HL-60/S4 treated with phorbol 12-myristate 13-acetate at 8.2 ng/mL for 4 days and 3 days (cell line): ENCODE data around the gene PKMYT1.
"Not testable (repeated sequence)": the region's sequence is repeated elsewhere in the genome, so short reads cannot be mapped to it uniquely, and the experiment has no call there.

Experiments used
- in situ Hi-C: fragments of 300-500 bp; cut with MboI; formaldehyde crosslinking; loops from 2 replicates; pipeline ENCODE4 v1.15.0; 2022; ENCODE audit warnings: low sequenced_read_pairs

PKMYT1 gene

DNA sequence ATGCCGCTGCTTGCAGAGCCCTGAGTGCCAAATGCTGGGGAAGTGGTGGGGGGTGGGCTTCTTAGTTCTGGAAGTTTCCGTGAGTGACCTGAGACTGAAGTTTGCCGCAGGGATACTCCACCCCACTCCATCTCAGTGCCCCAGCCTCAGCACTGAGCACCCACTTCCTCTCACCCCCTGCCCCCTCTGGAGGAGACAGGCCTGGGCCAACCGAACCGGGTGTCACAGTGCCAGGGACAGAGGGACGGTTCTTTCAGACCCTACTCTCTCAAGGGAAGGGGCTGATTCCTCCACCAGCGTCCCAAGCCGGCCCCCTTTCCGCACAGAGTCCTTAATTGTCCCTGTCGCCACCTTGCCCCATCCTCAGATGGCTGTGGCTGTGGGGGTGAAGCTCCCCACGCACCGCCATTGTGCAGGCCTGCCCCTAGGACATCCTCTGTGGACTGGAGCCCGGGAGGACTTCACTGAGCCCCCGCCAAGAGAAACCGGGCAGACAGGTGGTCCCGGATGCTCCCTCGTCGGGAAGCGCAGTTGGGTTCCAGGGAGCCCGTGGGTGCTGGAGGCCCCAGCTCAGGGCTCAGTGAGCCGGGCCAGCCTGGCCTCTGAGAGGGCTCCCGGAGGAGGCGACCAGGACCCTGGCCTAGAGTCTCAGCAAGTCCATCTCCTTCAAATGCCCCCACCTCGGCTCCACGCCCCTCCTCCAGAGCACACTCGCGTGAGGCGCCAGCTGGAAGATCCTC, 17.7 kb downstream of the PKMYT1 start:
- in situ Hi-C loops = no loop called here

DNA sequence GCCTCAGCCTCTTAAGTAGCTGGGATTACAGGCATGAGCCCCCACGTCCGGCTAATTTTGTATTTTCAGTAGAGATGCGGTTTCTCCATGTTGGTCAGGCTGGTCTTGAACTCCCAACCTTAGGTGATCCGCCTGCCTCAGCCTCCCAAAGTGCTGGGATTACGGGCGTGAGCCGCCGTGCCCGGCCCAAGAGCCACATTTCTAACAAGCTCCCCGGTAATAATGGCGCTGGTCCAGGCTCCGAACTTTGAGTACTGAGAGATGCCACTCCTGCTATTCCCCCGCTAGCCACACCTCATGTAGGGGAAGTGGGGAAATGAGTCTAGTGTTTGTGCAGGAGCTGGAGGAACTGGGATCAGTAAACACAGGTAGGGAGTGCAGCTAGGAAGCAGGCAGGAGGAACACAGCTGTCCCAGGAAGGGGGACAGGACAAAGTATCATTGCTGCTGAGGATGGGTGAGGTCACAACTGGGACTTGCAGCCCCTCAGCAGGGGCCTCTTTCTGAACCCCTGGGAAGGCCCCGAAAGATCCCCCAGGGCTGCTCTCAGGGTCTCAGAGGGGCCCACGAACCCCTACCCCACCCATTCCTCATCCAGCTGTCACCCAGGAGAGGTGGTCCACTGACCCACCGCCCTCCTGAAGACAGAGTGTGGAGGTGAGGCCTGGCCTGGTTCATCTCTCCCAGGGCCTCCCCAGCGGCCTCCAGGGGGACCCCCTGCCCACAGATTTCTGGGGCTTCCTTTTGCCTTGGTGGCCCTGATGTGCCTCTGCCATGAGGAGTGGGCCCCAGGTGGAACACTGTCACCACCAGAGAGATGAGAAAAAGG, 19.8 kb downstream of the PKMYT1 start:
- in situ Hi-C loops = no loop called here

DNA sequence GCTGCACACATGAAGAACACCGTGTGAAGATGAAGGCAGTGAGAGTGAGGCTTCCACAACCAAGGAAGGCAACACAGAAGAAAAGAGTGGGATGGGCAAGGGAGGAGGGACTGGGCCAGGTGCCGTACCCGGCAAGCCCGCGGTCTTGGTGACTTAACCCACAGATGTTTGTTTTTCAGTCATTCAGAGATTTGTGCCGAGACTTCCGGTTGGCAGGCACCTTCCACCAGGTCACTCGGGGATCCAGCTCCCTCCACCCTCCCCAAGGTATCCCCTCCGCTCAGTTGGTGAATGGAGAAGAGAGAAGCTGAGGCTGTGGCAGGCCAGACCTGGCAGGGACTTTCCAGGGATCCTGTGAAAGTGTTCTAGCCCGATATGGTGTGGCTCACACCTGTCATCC, 21.0 kb downstream of the PKMYT1 start:
- in situ Hi-C loops = no loop called here

DNA sequence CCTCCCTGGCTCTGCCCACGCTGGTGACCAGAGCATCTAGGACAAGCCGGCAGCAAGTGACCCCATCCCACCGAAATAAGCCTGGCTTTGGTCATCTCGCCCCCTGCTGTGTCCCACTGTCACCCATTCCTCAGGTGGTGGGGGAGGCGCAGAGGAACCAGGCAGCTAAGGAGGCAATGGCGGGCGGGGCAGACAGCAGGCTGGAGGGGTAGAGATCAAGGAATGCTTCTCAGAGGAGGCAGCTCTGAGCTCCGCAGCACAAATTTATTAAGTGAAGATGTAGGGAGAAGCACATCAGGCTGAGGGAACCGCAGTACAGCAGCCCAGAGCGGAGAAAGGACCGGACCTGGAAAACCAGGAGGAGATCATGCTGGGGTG, 23.7 kb downstream of the PKMYT1 start:
- in situ Hi-C loops = no loop called here

DNA sequence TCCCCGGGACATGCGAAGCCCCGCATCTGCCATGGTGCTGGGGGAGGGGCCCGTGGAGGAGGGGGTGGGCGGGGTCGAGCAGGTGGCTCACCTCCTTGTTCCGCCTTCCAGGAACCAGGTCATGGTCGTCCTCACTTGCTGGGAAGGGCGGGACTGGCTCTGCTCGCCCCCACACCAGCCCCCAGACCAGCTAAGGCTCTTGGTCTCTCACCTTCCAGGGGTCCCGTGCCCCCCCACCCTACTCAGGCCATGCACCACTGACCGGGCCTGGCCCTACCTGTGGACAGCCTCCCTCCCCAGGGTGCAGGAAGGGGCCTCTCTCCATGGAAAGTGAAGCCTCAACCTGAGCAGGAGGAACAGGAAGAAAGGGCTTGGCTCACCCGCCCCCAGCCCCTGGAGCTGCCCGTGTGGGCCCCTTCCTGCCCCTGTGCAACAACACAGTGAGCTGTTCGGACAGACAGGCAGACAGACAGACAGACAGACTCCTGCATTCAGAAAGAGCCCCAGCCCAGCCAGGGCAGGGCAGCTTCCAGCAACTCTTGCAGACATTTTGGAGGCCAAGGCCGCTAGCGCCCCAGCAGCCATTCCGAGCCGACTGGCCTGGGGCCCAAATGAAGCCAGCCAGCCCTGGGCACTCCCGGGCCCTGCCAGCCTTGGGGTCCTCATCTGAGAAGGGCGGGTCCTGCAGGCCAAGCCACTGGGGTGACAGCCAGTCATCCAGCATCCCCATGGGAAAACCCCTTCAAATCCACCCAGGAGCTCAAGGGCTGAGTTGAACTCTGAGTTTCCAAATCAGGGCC, 24.3 kb downstream of the PKMYT1 start:
- in situ Hi-C loops = no loop called here

DNA sequence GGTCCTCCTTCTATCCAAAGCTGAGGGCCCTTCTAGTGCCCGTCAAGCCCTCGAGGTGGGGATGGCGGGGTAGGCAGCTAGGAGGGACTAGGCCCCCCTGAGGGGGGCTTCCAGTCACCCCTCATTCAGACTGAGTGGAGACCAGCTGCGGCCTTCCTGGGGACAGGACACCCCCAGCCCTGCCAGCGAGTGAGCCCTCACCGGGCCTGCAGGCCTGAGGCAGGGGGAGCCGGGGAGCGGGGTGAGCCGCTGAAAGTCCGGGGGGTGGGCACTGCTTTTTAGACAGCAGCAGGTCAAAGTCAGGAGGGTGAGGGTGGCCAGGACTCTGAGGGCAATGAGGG, 24.8 kb downstream of the PKMYT1 start:
- in situ Hi-C loops = no loop called here

DNA sequence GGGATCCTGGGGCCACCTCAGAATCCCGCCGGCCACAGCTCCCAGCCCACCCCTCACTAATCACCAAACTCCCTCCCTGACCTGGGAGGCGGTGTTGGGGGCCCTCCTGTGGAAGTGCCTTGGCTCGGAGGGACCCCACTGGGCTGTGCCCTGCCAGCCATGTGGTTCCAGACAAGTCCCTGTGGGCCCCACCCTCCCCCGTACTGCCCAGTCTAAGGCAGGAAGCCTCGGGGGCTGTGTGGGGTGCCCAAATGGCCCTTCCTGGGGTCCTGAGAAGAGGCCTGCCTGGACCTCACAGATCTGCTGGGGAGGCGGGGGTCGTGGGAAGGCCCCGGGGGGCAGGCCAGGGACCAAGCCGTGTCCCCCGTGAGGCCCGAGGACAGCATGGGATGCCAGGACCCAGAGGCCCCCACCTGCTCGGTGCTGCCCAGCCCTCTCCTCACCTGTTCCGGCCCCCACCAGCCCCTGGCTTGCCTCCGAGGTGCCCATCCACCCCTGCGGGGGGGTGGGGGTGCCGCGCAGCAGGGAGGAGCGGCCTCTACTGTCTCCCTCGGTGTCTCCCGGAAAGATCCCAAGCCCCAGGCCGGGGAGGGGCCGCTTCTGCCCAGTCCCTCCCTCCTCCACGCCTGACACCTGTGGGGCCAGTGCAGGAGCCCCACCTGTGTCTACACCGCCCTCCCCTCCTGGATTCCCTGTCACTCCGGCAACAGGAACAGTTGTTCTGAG, 25.4 kb downstream of the PKMYT1 start:
- in situ Hi-C loops = no loop called here

DNA sequence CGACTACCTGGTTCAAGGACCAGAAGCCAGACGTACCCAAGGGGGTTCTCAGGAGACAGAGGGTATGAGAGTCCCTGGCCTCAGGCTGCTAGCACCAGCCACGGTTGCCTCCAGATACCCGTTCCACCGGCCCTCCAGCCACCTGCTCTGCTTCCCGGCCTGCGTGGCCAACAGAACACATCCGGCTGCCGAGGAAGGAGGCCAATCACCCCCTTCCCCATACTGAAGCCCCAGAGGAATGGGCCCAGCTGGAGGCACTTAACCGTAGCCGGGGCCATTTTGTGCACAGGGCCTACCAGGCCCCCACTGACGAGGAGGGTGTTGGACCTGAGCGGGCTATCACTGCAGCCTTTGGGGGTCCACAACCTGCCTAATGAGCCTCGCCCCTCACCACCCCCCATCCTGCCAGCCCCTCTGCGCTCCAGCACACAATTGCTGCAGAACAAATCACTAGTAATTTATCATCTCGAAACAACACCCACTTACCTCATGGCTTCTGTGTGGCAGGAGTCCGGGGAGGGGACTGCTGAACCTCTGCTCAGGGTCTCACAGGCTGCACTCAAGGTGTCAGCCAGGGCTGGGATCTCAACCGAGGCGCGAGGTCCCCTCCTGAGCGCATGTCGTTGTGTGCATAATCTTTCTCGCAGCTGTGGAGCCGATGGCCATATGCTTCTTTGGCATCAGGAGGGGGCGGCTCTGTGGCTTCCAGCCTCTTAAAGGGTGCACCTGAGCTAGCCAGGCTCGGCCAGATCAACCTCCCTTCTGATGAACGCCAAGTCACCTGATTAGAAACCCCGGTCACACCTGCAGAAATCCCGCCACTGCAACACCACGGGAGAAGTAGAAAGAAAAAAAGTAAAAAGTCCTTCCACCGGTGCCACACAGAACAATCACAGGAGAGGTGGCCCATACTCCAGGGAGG, 26.3 kb downstream of the PKMYT1 start:
- in situ Hi-C loops = no loop called here

DNA sequence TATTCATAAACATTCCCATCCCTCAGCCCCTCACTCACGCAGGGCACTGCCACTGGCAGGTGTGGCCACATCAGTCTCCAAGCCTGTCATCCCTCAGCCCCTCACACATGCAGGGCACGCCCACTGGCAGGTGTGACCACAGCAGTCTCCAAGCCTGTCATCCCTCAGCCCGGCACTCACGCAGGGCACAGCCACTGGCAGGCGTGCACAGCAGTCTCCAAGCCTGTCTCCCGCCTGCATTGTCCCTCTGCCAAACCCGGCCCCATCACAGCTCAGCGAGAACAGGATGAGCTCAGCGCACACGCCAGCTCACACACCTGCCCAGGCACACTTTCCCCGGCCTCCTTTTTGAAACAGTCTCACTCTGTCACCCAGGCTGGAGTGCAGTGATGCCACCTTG, 27.6 kb downstream of the PKMYT1 start:
- in situ Hi-C loops = no loop called here

DNA sequence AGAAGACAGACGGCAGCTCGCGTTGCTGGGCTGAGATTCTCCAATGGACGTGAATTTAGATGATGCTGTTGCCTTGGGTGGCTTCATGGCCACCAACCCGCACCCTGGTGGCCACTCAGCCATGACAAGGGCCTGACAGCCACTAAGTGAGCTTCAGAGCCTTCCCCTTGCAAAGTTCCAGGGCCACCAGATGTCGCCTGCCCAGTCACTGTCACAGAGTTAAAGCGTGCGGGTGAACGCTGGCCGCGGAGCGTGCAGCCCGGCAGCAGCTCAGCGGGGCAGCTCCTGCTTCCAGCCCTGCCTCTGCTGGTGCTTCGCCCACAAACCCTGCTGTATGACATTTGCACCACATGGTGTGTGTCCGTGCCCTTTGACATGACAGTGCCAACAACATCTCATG, 29.5 kb downstream of the PKMYT1 start:
- in situ Hi-C loops = no loop called here

DNA sequence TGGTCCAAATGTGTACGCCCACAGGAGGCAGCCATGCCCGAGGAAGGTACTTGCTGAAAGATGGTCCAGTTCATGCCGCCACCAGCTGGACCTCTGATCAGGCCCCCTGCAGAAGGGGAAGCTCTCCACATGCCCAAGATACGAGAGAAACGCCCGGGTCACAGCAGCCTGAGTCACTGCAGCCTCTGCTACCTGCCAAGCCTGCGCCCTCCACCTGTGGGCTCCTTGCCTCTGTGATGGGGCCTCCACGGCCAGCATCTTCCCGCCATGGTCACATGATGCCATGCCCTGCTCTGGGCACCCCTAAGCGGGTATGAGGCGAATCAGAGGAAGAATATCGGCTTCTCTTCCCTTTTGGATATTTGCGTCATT, 29.9 kb downstream of the PKMYT1 start:
- in situ Hi-C loops = no loop called here

DNA sequence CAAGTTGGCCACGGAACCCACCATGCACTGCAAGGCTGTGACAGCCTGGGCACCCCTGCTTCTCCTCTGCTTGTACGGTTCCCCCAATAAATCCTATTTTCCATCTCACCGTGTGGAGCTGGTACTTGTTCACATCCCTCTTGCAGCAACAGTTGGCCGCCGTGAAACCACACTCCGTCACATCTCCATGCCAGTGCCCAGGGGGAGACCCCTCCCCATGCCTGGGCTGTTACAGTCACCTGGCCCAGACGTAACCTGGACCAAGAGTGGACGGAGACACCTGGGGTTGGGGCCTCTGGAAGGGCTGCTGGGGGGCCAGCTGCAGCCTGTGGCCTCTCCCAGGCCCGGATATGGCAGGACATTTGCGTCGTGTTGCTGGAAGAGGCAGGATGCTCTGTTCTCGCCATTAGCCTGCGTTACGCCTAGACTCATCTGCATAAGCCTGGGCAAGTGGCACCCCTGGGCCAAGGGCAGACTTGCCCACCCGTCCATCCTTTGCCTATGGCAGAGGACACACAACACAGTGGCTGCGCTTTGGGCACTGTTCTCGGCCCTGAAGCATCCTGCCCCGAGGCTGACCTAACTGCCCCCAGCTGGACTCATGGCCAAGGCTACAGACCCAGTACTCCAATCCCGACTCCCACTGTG, 30.4 kb downstream of the PKMYT1 start:
- in situ Hi-C loops = no loop called here

DNA sequence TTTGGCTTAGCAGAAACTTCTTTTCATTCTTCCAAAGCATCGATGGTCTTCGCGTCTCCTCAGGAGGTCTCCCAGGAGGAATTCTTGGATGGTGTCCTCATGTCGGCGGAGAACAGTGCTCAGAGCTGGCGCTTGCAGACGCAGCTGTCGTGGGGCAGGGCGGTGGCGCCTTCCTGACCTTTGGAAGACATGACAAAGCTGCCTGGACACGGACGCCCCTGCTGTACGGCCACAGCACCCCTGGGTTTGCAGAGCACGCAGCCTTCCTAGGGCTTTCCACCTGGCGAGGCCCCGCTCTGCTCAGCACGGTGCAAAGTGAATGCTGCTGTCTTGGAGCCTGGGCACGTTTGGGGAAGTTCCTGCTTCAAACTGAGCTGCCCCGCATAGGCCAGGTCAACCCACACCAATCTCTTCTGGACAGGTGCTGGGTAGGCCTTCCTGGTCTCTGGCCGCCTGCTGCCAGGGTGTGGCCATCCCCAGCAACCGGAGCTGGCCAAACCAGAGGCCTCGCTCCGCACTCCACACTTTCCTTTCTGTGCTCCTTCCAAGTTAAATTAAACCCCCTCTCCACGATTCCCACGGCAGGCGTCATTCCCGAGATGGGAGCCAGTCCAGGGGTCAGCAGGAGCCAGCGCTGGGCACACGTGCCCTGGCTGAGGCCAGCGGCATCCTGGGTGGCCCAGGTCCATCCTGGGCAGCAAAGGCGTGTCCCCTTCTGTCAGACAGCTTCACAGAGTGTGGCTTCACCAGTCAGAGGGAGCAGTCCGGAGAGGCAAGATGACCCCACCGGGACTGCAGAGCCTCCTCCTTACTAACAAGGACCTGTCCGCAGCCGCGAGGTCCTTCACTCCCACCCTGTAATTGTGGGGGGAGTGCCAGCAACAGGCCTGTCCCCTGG, 31.2 kb downstream of the PKMYT1 start:
- in situ Hi-C loops = no loop called here

DNA sequence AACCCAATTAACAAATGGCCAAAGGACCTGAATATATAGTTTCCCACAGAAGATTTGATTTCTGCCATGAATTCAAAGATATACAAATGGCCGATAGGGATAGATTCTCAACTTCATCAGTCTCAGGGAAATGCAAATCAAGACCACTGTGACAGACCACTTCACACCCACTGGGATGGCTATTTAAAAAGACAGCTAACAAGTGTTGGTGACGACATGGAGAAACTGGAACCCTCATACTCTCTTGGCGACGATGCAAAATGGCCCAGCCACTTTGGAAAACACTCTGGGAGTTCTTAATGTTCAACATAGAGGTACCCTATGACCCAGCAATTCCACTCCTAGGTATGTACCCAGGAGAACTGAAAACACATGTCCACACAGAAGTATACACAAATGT, 33.6 kb downstream of the PKMYT1 start:
- in situ Hi-C loops = no loop called here

DNA sequence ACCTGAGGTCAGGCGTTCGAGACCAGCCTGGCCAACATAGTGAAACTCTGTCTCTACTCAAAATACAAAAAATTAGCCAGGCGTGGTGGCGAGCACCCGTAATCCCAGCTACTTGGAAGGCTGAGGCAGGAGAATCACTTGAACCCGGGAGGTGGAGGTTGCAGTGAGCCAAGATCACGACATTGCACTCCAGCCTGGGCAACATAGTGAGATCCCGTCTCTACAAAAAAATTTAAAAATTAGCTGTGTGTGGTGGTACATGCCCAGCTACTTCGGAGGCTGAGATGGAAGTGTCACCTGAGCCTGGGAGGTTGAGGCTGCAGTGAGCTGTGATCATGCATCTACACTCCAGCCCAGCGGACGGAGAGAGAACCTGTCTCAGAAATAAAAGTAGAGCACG, 36.5 kb downstream of the PKMYT1 start:
- in situ Hi-C loops = not testable (repeated sequence)

DNA sequence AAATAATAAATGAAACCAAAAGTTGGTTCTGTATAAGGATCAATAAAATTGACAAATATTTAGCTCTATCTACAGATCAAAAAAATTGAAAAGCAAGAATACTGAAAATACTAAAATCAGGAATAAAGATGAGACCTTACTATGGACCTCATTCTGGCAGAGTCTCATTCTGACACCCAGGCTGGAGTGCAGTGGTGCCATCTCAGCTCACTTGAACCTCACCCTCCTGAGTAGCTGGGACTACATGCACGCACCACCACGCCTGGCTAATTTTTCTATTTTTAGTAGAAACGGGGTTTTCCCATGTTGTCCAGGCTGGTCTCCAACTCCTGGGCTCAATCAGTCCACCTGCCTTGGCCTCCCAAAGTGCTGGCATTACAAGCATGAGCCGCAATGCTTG, 38.2 kb downstream of the PKMYT1 start:
- in situ Hi-C loops = no loop called here

DNA sequence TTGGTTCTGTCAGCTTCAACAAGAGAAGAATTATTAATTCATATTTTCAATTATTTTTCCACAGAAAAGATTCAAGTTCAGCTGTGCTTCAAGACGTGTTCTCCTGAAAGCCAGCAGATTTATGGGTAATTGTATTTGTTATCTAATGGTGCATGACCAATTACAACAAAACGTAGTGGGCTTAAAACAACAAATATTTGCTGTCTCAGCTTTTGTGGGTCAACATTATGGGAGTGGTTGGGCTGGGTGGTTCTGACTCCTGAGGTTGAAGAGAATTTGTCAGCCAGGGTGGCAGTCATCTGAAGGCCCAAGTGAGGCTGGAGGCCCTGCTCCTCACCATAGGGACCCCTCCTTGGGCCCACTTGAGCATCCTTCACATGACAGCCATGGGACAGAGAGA, 40.3 kb downstream of the PKMYT1 start:
- in situ Hi-C loops = no loop called here

DNA sequence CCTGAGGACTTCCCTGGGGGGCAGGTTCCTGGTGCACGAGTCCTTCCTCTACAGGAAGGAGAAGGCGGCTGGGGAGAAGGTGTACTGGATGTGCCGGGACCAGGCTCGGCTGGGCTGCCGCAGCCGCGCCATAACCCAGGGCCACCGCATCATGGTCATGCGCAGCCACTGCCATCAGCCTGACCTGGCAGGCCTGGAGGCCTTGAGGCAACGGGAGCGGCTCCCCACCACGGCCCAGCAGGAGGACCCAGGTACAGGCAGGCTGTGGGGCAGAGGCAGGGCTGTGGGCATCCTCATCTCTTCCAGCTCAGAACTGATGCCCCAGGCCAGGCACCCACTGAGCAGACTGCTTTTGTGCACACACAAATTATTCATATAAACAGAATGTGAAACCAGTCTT, 42.0 kb downstream of the PKMYT1 start:
- in situ Hi-C loops = no loop called here

DNA sequence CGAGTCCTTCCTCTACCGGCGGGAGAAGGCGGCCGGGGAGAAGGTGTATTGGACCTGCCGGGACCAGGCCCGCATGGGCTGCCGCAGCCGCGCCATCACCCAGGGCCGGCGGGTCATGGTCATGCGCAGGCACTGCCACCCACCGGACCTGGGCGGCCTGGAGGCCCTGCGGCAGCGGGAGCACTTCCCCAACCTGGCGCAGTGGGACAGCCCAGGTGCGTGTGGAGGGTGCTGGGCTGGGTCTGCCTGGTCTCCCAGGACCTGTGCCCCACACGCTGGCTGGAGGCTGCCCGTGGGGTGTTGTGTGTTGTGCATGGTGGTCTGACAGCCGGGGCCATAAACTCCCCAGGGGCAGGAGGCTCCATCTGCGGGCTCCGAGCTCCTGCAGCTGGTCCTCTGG, 43.1 kb downstream of the PKMYT1 start:
- in situ Hi-C loops = no loop called here
